Ectodermal cell (in vitro differentiated cells): Measurements from ENCODE around the gene HSD17B11.
"Not testable (repeated sequence)": the region's sequence is repeated elsewhere in the genome, so short reads cannot be mapped to it uniquely, and the experiment has no call there.

Experiments
- H3K27ac ChIP-seq: 2 replicates; pipeline ENCODE4 v1.7.0; 2013; ENCODE audit warnings: mild to moderate bottlenecking, low read depth, low read length; ENCODE audit not compliant: insufficient read depth, poor library complexity, severe bottlenecking
- H3K27me3 ChIP-seq: 2 replicates; pipeline ENCODE4 v1.7.0; 2013; ENCODE audit warnings: mild to moderate bottlenecking, low read length; ENCODE audit not compliant: insufficient read depth, control insufficient read depth, poor library complexity, severe bottlenecking
- H3K36me3 ChIP-seq: one replicate; pipeline ENCODE4 v1.7.0; 2013; ENCODE audit warnings: low read length; ENCODE audit not compliant: control insufficient read depth, insufficient read depth
- H3K4me1 ChIP-seq: one replicate; pipeline ENCODE4 v1.7.0; 2013; ENCODE audit warnings: low read length; ENCODE audit not compliant: control insufficient read depth, insufficient read depth
- H3K4me3 ChIP-seq: 2 replicates; pipeline ENCODE4 v1.7.0; 2013; ENCODE audit warnings: low read depth, low read length, control low read depth; ENCODE audit not compliant: insufficient read depth
- H3K9me3 ChIP-seq: 2 replicates; pipeline ENCODE4 v1.7.0; 2013; ENCODE audit warnings: mild to moderate bottlenecking, low read length, moderate library complexity; ENCODE audit not compliant: control insufficient read depth
- WGBS, 2 experiments: methylation state at CpG; one replicate each; pipeline ENCODE4 v1.1.7; 2013; ENCODE audit warnings: missing lambda C conversion rate in 2 of 2; 5-methylcytosine and 5-hydroxymethylcytosine counted together

The HSD17B11 gene

DNA sequence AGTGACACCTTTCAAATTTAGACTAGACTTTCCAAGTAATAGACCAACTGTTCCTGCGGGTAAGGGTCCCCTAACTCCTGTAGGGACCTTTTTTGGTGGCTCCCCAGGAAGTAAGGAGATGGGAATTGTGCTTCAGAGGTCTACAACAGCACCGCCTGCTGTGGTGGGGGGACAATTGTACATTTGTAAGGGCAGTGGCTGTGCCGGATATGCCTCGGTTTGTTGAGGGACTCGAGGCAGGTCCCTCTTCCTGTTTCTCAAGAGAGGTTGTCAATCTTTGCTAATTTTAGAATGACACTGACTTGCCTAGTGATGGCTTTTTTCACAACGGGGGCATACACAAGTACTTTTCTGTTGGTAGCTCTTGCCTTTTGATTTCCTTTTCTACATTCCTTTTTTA is 15.5 kb upstream of the HSD17B11 start:
- H3K9me3 ChIP-seq: no peaks in the 10 kb centered on the region
- no peak overlapping the region for H3K27ac ChIP-seq
- no peaks in the 10 kb centered on the region for H3K4me1 ChIP-seq
- H3K4me3 ChIP-seq: no peak overlapping the region
- WGBS, 2 experiments: 94 to 95% methylated on average over 6 of the region's 6 CpGs
- H3K36me3 ChIP-seq: no peaks in the 10 kb centered on the region
- no peaks in the 10 kb centered on the region for H3K27me3 ChIP-seq

DNA sequence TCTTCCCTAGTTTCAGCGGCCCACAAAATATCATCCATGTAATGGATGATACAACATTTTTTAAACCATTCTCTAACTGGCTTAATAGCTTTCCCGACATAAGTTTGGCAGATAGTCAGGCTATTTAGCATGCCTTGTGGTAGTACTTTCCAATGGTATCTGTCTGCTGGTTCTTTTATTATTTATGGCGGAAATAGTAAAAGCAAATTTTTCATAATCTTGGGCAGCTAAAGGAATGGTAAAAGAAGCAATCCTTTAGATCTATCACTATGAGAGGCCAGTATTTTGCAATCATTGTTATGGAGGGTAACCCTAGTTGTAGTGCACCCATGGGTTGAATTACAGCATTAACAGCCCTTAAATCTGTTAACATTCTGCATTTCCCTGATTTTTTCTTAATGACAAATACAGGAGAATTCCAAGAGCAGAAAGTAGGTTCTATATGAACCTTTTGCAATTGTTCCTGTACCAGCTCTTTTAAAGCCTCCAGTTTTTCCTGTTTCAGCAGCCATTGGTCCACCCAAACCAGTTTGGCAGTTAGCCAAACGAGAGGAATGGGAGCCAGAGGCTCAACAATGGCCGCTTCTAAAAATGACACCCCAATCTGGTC is 14.3 kb upstream of the HSD17B11 start:
- Histone ChIP-seq H3K36me3 (no peaks in the 10 kb centered on the region), H3K4me3 (no peak overlapping the region), H3K9me3 (no peaks in the 10 kb centered on the region), H3K27me3 (no peaks in the 10 kb centered on the region), H3K27ac (no peak overlapping the region), H3K4me1 (no peaks in the 10 kb centered on the region)
- WGBS, 2 experiments: 92 to 97% methylated on average over 5 of the region's 5 CpGs

DNA sequence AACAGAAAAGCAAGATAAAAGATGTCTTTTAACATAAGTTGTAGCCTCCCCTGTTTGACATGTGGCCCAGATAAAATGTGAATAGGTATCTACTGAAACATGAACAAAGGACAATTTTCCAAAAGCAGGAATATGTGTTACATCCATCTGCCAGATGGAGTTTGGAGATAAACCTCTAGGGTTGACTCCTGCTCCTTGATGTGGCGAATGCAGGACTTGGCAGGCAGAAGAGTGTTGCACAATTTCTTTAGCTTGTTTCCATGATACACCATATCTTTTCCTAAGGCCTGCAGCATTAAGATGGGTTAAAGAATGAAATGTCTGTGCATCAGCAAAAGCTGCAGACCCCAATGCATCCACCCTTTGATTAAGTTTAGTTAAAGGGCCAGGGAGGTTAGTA is 12.7 kb upstream of the HSD17B11 start:
- H3K4me3 ChIP-seq, H3K4me1 ChIP-seq, H3K27me3 ChIP-seq, H3K36me3 ChIP-seq, H3K9me3 ChIP-seq, H3K27ac ChIP-seq: not testable (repeated sequence)
- WGBS, 2 experiments: 87 to 88% methylated on average over 1 of the region's 1 CpG

DNA sequence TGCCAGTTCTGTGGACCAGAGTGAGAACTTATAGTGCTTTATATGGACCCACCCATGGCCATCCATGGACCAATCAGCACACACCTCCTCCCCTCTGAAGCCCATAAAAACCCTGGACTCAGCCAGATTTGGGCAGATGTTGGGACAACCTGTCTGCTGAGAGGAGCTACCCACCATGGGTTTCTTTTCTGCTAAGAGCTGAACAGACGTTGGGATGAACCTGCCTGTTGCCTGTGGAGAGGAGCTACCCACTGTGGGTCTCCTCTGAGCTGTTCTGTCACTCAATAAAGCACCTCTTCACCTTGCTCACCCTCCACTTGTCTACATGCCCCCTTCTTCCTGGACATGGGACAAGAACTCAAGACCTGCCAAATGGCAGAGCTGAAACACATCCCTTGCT is 9.0 kb upstream of the HSD17B11 start:
- Histone ChIP-seq H3K27ac (no peak overlapping the region), H3K4me1 (no peaks in the 10 kb centered on the region), H3K4me3 (no peak overlapping the region), H3K36me3 (no peaks in the 10 kb centered on the region), H3K27me3 (no peaks in the 10 kb centered on the region), H3K9me3 (no peaks in the 10 kb centered on the region)
- WGBS, 2 experiments: 81 to 93% methylated on average over 1 of the region's 1 CpG

DNA sequence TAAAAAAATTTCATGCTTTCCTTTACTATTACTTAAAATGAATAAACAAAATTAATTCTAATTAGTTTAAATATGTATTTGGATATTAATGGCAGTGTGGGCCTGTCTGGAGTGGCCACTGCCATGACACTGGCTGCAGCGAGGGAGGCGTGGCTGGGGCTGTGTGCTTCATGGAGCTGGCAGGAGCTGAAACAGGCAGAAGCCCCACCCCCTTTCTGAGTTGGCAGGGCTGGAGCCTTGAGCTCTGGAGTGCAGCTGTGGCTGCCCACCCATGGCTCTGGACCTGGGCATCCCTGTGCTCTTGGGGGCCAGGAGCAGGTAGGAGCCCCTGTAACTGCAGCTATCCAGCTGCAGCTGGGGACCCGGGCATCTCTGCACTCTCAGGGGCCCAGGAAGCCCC is 8.2 kb upstream of the HSD17B11 start:
- Histone ChIP-seq H3K27ac (no peak overlapping the region), H3K4me3 (no peak overlapping the region), H3K9me3 (no peaks in the 10 kb centered on the region), H3K4me1 (no peaks in the 10 kb centered on the region), H3K36me3 (no peaks in the 10 kb centered on the region), H3K27me3 (no peaks in the 10 kb centered on the region)
- WGBS, 2 experiments: 93 to 95% methylated on average over 3 of the region's 3 CpGs

DNA sequence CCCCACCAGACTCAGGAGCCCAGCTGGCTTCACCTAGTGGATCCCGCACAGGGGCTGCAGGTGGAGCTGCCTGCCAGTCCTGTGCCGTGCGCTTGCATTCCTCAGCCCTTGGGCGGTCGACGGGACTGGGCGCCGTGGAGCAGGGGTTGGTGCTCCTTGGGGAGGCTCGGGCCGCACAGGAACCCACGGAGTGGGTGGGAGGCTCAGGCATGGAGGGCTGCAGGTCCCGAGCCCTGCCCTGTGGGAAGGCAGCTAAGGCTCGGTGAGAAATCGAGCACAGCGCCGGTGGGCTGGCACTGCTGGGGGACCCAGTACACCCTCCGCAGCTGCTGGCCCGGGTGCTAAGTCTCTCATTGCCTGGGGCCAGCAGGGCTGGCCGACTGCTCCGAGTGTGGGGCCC is 4.9 kb upstream of the HSD17B11 start:
- not testable (repeated sequence) for H3K9me3 ChIP-seq, H3K27ac ChIP-seq, H3K4me1 ChIP-seq, H3K4me3 ChIP-seq, H3K27me3 ChIP-seq, H3K36me3 ChIP-seq
- 94 to 95% methylated on average over 19 to 20 of the region's 20 CpGs for WGBS, 2 experiments

DNA sequence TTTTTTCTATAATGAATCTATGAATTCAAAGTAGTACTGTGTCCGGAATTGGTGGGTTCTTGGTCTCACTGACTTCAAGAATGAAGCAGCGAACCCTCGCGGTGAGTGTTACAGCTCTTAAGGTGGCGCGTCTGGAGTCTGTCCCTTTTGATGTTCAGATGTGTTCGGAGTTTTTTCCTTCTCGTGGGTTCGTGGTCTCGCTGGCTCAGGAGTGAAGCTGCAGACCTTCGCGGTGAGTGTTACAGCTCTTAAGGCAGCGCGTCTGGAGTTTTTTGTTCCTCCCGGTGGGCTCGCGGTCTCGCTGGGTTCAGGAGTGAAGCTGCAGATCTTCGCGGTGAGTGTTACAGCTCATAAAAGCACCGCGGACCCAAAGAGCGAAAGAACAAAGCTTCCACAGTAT is 4.1 kb upstream of the HSD17B11 start:
- 95% methylated on average over 23 of the region's 23 CpGs for WGBS, 2 experiments
- H3K9me3 ChIP-seq, H3K4me3 ChIP-seq, H3K27ac ChIP-seq, H3K4me1 ChIP-seq, H3K27me3 ChIP-seq, H3K36me3 ChIP-seq: not testable (repeated sequence)

DNA sequence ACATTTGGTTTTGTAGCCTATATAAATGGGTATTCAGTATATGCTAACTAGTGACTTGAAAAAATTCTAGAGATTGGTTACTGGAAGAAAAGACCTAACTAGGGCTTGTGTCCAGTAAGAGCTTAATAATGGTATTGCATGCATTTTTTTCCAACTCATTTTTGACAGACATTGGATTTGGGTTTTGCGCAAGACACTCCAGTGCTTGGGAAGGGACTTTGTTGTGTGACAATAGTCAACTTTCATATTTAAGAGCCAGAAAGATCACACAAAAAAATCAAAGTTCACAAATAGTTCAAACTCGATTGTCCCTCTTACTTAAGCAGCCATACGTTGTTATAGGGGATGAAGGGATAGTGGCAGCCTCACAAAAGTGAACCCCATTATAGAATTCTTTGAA is 1.2 kb upstream of the HSD17B11 start:
- WGBS, 2 experiments: 100% methylated on average over 1 to 3 of the region's 3 CpGs
- Histone ChIP-seq H3K4me1 (no peaks in the 10 kb centered on the region), H3K4me3 (no peak overlapping the region), H3K27me3 (no peaks in the 10 kb centered on the region), H3K36me3 (no peaks in the 10 kb centered on the region), H3K9me3 (no peaks in the 10 kb centered on the region), H3K27ac (no peak overlapping the region)

DNA sequence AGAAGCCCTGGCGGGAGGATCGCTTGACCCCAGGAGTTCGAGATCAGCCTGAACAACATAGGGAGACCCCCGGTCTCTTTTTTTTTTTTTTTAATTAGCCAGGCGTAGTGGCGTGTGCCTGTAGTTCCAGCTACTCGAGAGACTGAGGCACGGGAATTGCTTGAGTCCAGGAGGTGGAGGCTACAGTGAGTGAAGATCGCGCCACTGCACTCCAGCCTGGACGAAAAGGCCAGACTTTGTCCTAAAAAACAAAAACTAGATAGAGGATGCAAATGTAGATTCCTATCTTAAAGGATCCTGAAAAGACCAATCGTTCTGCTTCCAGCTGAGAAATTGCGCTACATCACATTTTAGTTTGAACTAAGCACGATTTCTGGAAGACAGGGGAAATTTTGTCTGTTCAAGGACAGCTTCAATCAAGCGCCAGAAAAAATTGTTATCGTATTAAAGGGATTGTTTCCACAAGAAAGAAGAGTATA is 627 bp upstream of the HSD17B11 start:
- H3K36me3 ChIP-seq: no peaks in the 10 kb centered on the region
- H3K9me3 ChIP-seq: no peaks in the 10 kb centered on the region
- peak overlapping the region; percentile 71 for H3K27ac ChIP-seq
- H3K27me3 ChIP-seq: no peaks in the 10 kb centered on the region
- H3K4me3 ChIP-seq: peak overlapping the region; percentile 58
- 51 to 54% methylated on average over 15 to 16 of the region's 16 CpGs for WGBS, 2 experiments
- no peaks in the 10 kb centered on the region for H3K4me1 ChIP-seq

DNA sequence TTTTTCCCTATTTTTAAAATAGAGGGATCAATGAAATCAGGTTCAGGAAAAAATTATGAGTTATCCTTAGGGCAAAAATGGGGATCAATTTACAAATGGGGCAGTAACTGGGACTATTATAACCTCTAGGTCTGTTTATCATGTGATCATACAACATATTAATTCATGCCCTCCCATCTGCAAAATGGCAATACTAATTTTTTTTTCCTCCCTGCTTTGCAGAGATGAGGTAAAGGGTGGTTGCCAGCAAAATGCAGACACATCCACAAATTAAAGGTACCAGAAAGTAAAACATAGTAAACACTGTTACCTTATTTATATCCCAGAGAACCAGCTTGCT is 467 bp downstream of the HSD17B11 start:
- H3K4me3 ChIP-seq: peak overlapping the region; percentile 58
- no peaks in the 10 kb centered on the region for H3K36me3 ChIP-seq
- H3K27ac ChIP-seq: peak overlapping the region; percentile 71
- no peaks in the 10 kb centered on the region for H3K4me1 ChIP-seq
- no peaks in the 10 kb centered on the region for H3K27me3 ChIP-seq
- H3K9me3 ChIP-seq: no peaks in the 10 kb centered on the region

DNA sequence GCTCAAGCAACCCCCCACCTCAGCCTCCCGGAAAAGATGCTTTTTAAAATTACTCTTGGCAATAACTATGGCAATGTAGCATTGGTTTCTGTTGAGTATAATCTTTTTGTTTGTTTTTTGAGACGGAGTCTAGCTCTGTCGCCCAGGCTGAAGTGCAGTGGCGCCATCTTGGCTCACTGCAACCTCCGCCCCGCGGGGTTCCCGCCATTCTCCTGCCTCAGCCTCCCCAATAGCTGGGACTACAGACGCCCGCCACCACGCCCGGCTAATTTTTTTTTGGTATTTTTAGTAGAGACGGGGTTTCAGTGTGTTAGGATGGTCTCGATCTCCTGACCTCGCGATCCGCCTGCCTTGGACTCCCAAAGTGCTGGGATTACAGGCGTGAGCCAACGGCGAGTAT is 933 bp downstream of the HSD17B11 start:
- H3K36me3 ChIP-seq, H3K27me3 ChIP-seq, H3K4me1 ChIP-seq, H3K9me3 ChIP-seq, H3K27ac ChIP-seq: not testable (repeated sequence)
- H3K4me3 ChIP-seq: peak overlapping the region; percentile 58
- 94 to 96% methylated on average over 20 of the region's 20 CpGs for WGBS, 2 experiments
